GM12865 (cell line): ENCODE measurements around the gene MCF2L.

Source experiments
- DNase-seq: peaks from one replicate; pipeline ENCODE4 v3.0.0; 2010; ENCODE audit warnings: low read depth
- H3K4me3 ChIP-seq: 2 replicates; pipeline ENCODE4 v1.5.1; 2011; ENCODE audit warnings: mild to moderate bottlenecking, low read depth, low read length, control low read depth
- CTCF ChIP-seq: IDR thresholded peaks from 2 replicates; pipeline ENCODE4 v1.5.1; 2011; ENCODE audit warnings: low read length, control low read depth, low read depth, inconsistent platforms; ENCODE audit not compliant: insufficient read depth; ENCODE audit errors: missing control alignments

Gene MCF2L

GRCh38 chr13:113086031-113086750, 117.2 kb downstream of the MCF2L start:
- no peak for DNase-seq

GRCh38 chr13:113086991-113087922, 118.2 kb downstream of the MCF2L start:
- TF ChIP-seq CTCF: no peak
- H3K4me3 ChIP-seq: no peak overlapping the region
- no peak for DNase-seq

More at GRCh38 chr13:113086031-113086750, 117.2 kb downstream of the MCF2L start:
- TF ChIP-seq CTCF: no peak
- H3K4me3 ChIP-seq: no peak overlapping the region

GRCh38 chr13:113087923-113088690, 119.1 kb downstream of the MCF2L start:
- DNase-seq: no peak
- H3K4me3 ChIP-seq: no peak overlapping the region
- TF ChIP-seq CTCF: no peak

- no peak for TF ChIP-seq CTCF
- no peak for DNase-seq
Measured at GRCh38 chr13:113088691-113089020, 119.6 kb downstream of the MCF2L start.

GRCh38 chr13:113089693-113090414, 120.8 kb downstream of the MCF2L start:
- DNase-seq: no peak
- TF ChIP-seq CTCF: no peak
- H3K4me3 ChIP-seq: no peak overlapping the region

More at GRCh38 chr13:113088691-113089020, 119.6 kb downstream of the MCF2L start:
- H3K4me3 ChIP-seq: no peak overlapping the region

- TF ChIP-seq CTCF: no peak
- no peak for DNase-seq
Measured at GRCh38 chr13:113090415-113090770, 121.4 kb downstream of the MCF2L start.

More at GRCh38 chr13:113090415-113090770, 121.4 kb downstream of the MCF2L start:
- H3K4me3 ChIP-seq: no peak overlapping the region
